ENCODE data around the gene COL4A4. TPM values are rescaled to one million over a fixed set of nuclear protein-coding genes. Genes with fewer than 3 reads are reported as not detected.

COL4A4 gene
- total and polyA plus RNA-seq, 2 of the 4 experiments (the other 2 are of a cell fraction), result 0.02 TPM; not detected in 1

DNA sequence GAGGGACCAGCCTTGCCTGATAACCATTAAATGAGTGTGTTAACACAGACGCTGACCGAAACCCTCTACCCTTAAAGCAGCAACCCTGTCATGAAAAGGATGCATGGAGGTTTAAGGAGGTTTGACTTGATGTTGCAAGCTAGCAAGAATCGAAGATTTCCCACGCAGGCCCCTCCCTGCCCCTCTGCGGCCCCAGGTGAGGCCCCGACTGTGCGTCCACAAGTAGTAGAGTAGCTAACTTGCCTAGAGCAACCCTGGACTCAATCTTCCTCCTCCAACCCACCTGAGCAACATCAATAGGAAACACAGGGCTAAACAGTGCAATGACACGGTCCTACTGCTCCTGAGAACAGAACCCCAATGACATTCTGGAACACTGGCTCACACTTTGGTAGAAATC is 150.1 kb downstream of the COL4A4 start:
- no CpG with 5 or more reads among the region's 8 CpGs for WGBS, 2 experiments (ENCODE audit: extremely low coverage in 2 of 2, insufficient read length in 1 of 2)
- Histone ChIP-seq H4K20me1 (ENCODE audit: insufficient read depth, low read length) (no peaks in the 10 kb centered on the region), H3K23ac (ENCODE audit: low read depth, low read length) (no peak overlapping the region), H3K27me3 (ENCODE audit: control insufficient read depth, insufficient read depth, low read length) (no peaks in the 10 kb centered on the region), H2BK15ac (ENCODE audit: low read depth, low read length) (no peak overlapping the region), H3K27ac (ENCODE audit: insufficient read depth, low read length) (no peak overlapping the region), H3K9me1 (ENCODE audit: insufficient read depth, low read length) (no peaks in the 10 kb centered on the region), H3K56ac (ENCODE audit: extremely low read depth, insufficient read depth, low read length) (no peak overlapping the region), H2BK120ac (ENCODE audit: low read depth, low read length) (no peak overlapping the region), H3K4ac (ENCODE audit: low read depth, low read length) (no peak overlapping the region), H3K4me3 (ENCODE audit: insufficient read depth, low read depth, low read length) (no peak overlapping the region), H4K5ac (ENCODE audit: low read depth, low read length) (no peak overlapping the region), H3K9me3 (ENCODE audit: control insufficient read depth, insufficient read depth, low read length) (peaks cover 1% of the 10 kb centered on the region; the same call in 1 of the 2 replicates), H4K91ac (ENCODE audit: insufficient read depth, low read depth, low read length) (no peak overlapping the region), H2AK5ac (ENCODE audit: low read depth, low read length) (no peak overlapping the region), H3K4me1 (ENCODE audit: control insufficient read depth, insufficient read depth, low read length) (no peaks in the 10 kb centered on the region), H2AK9ac (replicated peaks; ENCODE audit: low read depth, low read length, poor library complexity) (no peak overlapping the region), H3K9ac (ENCODE audit: low read depth, low read length) (no peak overlapping the region), H3K14ac (replicated peaks; ENCODE audit: low read depth, low read length) (no peak overlapping the region), H3K79me1 (ENCODE audit: low read depth in 1 of 2, low read length in 2 of 2) (no peaks in the 10 kb centered on the region), H2BK5ac (ENCODE audit: low read depth, low read length, poor library complexity, severe bottlenecking) (no peak overlapping the region), H3K4me2 (ENCODE audit: low read depth, low read length) (no peak overlapping the region), H3K18ac (ENCODE audit: low read depth, low read length) (no peak overlapping the region), H2BK20ac (ENCODE audit: low read depth, low read length) (no peak overlapping the region), H3K36me3 (ENCODE audit: control insufficient read depth, insufficient read depth, low read length) (no peaks in the 10 kb centered on the region), H4K8ac (ENCODE audit: low read depth in 2 of 2, low read length in 2 of 2) (no peak overlapping the region), H2AFZ (replicated peaks; ENCODE audit: low read length, poor library complexity) (peak overlapping the region; percentile 5)
- no TSS peak for BruUV-seq (replicated peaks)
- in situ Hi-C loops (cut with MboI; ENCODE audit: low sequenced_read_pairs) (no loop called here), intact Hi-C loops (cut with micrococcal nuclease) (no loop called here), dilution Hi-C loops (cut with HindIII; ENCODE audit: low sequenced_read_pairs, unreplicated experiment) (no loop called here)
- ATAC-seq (ENCODE audit: low read depth) (no peak), DNase-seq (no peak)
- TF ChIP-seq RCOR1 (IDR thresholded peaks at IDR 0.05; ENCODE audit: insufficient replicate concordance, low read length), result no peak
- no peak for TF ChIP-seq MAZ (IDR thresholded peaks at IDR 0.05; ENCODE audit: borderline replicate concordance, low read depth, low read length)
- TF ChIP-seq MAFK (IDR thresholded peaks at IDR 0.05; ENCODE audit: low read depth, low read length), result no peak
- TF ChIP-seq, protein P1, sequence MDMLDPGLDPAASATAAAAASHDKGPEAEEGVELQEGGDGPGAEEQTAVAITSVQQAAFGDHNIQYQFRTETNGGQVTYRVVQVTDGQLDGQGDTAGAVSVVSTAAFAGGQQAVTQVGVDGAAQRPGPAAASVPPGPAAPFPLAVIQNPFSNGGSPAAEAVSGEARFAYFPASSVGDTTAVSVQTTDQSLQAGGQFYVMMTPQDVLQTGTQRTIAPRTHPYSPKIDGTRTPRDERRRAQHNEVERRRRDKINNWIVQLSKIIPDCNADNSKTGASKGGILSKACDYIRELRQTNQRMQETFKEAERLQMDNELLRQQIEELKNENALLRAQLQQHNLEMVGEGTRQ (IDR thresholded peaks at IDR 0.05; ENCODE audit: low read depth, low read length), result no peak
- no peak for TF ChIP-seq BHLHE40 (IDR thresholded peaks at IDR 0.05; ENCODE audit: low read depth, low read length)
- TF ChIP-seq, protein P2, sequence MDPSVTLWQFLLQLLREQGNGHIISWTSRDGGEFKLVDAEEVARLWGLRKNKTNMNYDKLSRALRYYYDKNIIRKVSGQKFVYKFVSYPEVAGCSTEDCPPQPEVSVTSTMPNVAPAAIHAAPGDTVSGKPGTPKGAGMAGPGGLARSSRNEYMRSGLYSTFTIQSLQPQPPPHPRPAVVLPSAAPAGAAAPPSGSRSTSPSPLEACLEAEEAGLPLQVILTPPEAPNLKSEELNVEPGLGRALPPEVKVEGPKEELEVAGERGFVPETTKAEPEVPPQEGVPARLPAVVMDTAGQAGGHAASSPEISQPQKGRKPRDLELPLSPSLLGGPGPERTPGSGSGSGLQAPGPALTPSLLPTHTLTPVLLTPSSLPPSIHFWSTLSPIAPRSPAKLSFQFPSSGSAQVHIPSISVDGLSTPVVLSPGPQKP (IDR thresholded peaks at IDR 0.05; ENCODE audit: borderline replicate concordance, low read depth, low read length), result no peak
- TF ChIP-seq CEBPB (IDR thresholded peaks at IDR 0.05; ENCODE audit: low read depth, low read length), result no peak
- TF ChIP-seq MXI1 (IDR thresholded peaks at IDR 0.05; ENCODE audit: borderline replicate concordance, low read depth, low read length), result no peak
- no peak for TF ChIP-seq CHD1 (IDR thresholded peaks at IDR 0.05; ENCODE audit: low read depth, low read length)
- TF ChIP-seq RFX5 (IDR thresholded peaks at IDR 0.05; ENCODE audit: low read depth, low read length), result no peak
- TF ChIP-seq POLR2A (IDR thresholded peaks at IDR 0.05; ENCODE audit: low read depth, low read length), result no peak
- TF ChIP-seq SMC3 (IDR thresholded peaks at IDR 0.05; ENCODE audit: low read depth, low read length), result no peak
- no peak for TF ChIP-seq FOS (IDR thresholded peaks at IDR 0.05; ENCODE audit: low read depth, low read length)
- TF ChIP-seq, protein P3, sequence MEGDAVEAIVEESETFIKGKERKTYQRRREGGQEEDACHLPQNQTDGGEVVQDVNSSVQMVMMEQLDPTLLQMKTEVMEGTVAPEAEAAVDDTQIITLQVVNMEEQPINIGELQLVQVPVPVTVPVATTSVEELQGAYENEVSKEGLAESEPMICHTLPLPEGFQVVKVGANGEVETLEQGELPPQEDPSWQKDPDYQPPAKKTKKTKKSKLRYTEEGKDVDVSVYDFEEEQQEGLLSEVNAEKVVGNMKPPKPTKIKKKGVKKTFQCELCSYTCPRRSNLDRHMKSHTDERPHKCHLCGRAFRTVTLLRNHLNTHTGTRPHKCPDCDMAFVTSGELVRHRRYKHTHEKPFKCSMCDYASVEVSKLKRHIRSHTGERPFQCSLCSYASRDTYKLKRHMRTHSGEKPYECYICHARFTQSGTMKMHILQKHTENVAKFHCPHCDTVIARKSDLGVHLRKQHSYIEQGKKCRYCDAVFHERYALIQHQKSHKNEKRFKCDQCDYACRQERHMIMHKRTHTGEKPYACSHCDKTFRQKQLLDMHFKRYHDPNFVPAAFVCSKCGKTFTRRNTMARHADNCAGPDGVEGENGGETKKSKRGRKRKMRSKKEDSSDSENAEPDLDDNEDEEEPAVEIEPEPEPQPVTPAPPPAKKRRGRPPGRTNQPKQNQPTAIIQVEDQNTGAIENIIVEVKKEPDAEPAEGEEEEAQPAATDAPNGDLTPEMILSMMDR (conservative IDR thresholded peaks at IDR 0.05; ENCODE audit: low read depth, low read length), result no peak
- TF ChIP-seq NFE2L2 (IDR thresholded peaks at IDR 0.05; ENCODE audit: low read depth, low read length), result no peak
- no peak for TF ChIP-seq RAD21 (IDR thresholded peaks at IDR 0.05; ENCODE audit: low read length)
- POLR2A ChIA-PET (ENCODE audit: unreplicated experiment), result no interaction called here
- CTCF ChIA-PET, result no interaction called here
